Loucy (cell line): Measurements from ENCODE around the gene MEF2A.
"Not testable (repeated sequence)": the region's sequence is repeated elsewhere in the genome, so short reads cannot be mapped to it uniquely, and the experiment has no call there.

ENCODE experiments used
- H2AFZ ChIP-seq: fragments of 200-600 bp; sonication (generic); 2 replicates; pipeline ENCODE4 v1.6.0; 2016; ENCODE audit warnings: antibody characterized with exemption, mild to moderate bottlenecking, low read length, moderate library complexity
- H3F3A ChIP-seq: fragments of 200-600 bp; 2 replicates; pipeline ENCODE4 v1.6.0; 2016; ENCODE audit warnings: antibody characterized with exemption, low read depth, mild to moderate bottlenecking
- H3K27me3 ChIP-seq: fragments of 200-600 bp; sonication (generic); 2 replicates; pipeline ENCODE4 v1.6.1; 2014; ENCODE audit warnings: low read length, mild to moderate bottlenecking; ENCODE audit not compliant: insufficient read depth, poor library complexity, severe bottlenecking
- H3K36me3 ChIP-seq: fragments of 200-600 bp; sonication (generic); 2 replicates; pipeline ENCODE4 v1.6.1; 2016; ENCODE audit warnings: low read length; ENCODE audit not compliant: insufficient read depth
- H3K4me1 ChIP-seq: fragments of 200-600 bp; sonication (generic); 2 replicates; pipeline ENCODE4 v1.5.1; 2014; ENCODE audit warnings: low read length, mild to moderate bottlenecking; ENCODE audit not compliant: insufficient read depth, poor library complexity, severe bottlenecking
- H3K4me2 ChIP-seq: fragments of 200-600 bp; sonication (generic); 2 replicates; pipeline ENCODE4 v1.6.0; 2014; ENCODE audit warnings: antibody characterized with exemption, low read length, low read depth, mild to moderate bottlenecking; ENCODE audit not compliant: poor library complexity, severe bottlenecking
- H3K4me3 ChIP-seq: fragments of 200-600 bp; sonication (generic); 2 replicates; pipeline ENCODE4 v1.5.1; 2014; ENCODE audit warnings: low read length, mild to moderate bottlenecking, mixed read lengths; ENCODE audit not compliant: poor library complexity, severe bottlenecking
- H3K79me2 ChIP-seq: fragments of 200-600 bp; sonication (generic); 2 replicates; pipeline ENCODE4 v1.6.1; 2014; ENCODE audit warnings: low read length; ENCODE audit not compliant: insufficient read depth
- H3K9ac ChIP-seq: fragments of 200-600 bp; sonication (generic); 2 replicates; pipeline ENCODE4 v1.6.0; 2014; ENCODE audit warnings: mild to moderate bottlenecking, low read depth, low read length, moderate library complexity; ENCODE audit not compliant: poor library complexity, severe bottlenecking
- H3K9me2 ChIP-seq: fragments of 200-600 bp; sonication (generic); replicated peaks from 2 replicates; pipeline ENCODE4 v1.6.1; 2016; ENCODE audit warnings: low read depth, low read length, mixed read lengths
- H3K9me3 ChIP-seq: fragments of 200-600 bp; sonication (generic); 2 replicates; pipeline ENCODE4 v1.6.1; 2014; ENCODE audit warnings: mild to moderate bottlenecking, antibody characterized with exemption, low read length, low read depth; ENCODE audit not compliant: insufficient read depth
- H4K20me1 ChIP-seq: fragments of 200-600 bp; sonication (generic); 2 replicates; pipeline ENCODE4 v1.6.0; 2014; ENCODE audit warnings: antibody characterized with exemption, low read length, mild to moderate bottlenecking; ENCODE audit not compliant: insufficient read depth, poor library complexity, severe bottlenecking
- EZH2phosphoT487 ChIP-seq: fragments of 200-600 bp; IDR thresholded peaks from 2 replicates; pipeline ENCODE4 v1.6.1; 2018; ENCODE audit warnings: antibody characterized with exemption, mild to moderate bottlenecking, moderate library complexity, borderline replicate concordance
- TF ChIP-seq, protein P1 (sequence below): fragments of 200-600 bp; sonication (generic); conservative IDR thresholded peaks from 2 replicates; pipeline ENCODE4 v1.5.1; 2014; ENCODE audit warnings: mild to moderate bottlenecking, antibody characterized with exemption, low read length

MEF2A gene

DNA sequence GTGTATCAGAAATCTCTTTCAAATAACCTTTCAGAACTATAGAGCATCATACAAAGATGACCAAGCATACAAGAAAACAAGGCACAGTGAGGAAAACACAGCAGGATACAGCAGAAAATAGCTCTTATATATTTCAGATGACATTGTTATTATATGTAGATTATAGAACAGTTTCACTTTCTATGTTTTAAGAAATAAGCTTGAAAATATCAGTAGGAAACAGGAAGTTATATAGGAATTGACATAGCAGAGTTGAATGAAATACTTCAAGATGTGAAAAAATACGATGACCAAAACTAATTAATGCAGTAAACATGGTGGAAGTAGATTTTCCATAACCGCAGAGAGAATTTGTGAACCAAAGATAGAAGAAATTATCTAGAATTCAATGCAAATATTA is 92.2 kb downstream of the MEF2A start:
- TF ChIP-seq, protein P1, sequence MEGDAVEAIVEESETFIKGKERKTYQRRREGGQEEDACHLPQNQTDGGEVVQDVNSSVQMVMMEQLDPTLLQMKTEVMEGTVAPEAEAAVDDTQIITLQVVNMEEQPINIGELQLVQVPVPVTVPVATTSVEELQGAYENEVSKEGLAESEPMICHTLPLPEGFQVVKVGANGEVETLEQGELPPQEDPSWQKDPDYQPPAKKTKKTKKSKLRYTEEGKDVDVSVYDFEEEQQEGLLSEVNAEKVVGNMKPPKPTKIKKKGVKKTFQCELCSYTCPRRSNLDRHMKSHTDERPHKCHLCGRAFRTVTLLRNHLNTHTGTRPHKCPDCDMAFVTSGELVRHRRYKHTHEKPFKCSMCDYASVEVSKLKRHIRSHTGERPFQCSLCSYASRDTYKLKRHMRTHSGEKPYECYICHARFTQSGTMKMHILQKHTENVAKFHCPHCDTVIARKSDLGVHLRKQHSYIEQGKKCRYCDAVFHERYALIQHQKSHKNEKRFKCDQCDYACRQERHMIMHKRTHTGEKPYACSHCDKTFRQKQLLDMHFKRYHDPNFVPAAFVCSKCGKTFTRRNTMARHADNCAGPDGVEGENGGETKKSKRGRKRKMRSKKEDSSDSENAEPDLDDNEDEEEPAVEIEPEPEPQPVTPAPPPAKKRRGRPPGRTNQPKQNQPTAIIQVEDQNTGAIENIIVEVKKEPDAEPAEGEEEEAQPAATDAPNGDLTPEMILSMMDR, result no peak
- TF ChIP-seq EZH2phosphoT487, result no peak
- Histone ChIP-seq H3K9ac (no peak overlapping the region), H3K9me3 (no peaks in the 10 kb centered on the region), H4K20me1 (no peaks in the 10 kb centered on the region), H3K4me2 (no peak overlapping the region), H3K4me1 (no peaks in the 10 kb centered on the region), H3K27me3 (no peaks in the 10 kb centered on the region), H3K9me2 (no peaks in the 10 kb centered on the region), H3K36me3 (peaks cover 3% of the 10 kb centered on the region; the same call in 1 of the 2 replicates), H3K4me3 (no peak overlapping the region), H3F3A (no peaks in the 10 kb centered on the region), H2AFZ (no peak overlapping the region), H3K79me2 (no peaks in the 10 kb centered on the region)

DNA sequence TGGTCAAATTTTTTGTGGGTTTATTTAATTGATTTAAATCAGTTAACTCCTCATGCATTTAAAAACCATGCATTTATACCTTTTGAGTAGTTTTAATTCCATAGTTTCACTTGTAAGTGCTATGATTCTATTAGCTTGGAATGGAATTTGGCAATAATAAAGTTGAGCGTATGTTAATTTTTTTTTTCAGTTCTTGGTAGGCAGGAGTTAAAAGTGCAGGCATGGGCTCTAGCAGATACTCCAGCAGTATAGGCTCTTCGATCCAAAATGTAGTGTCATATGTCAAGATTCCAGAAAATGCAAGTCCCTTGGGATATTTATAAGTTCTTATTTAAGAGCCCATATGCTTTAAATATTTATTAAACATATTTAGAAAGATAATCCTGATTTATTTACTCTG is 97.1 kb downstream of the MEF2A start:
- H3K4me1 ChIP-seq, result no peaks in the 10 kb centered on the region
- 0 out of 2 replicates have a peak, but pooled peaks cover 4% of the 10 kb centered on the region for H3K36me3 ChIP-seq
- no peak overlapping the region for H2AFZ ChIP-seq
- TF ChIP-seq, protein P1, result no peak
- TF ChIP-seq EZH2phosphoT487, result no peak
- no peaks in the 10 kb centered on the region for H3F3A ChIP-seq
- no peaks in the 10 kb centered on the region for H4K20me1 ChIP-seq
- H3K4me2 ChIP-seq, result no peak overlapping the region
- no peak overlapping the region for H3K9ac ChIP-seq
- H3K79me2 ChIP-seq, result no peaks in the 10 kb centered on the region
- H3K4me3 ChIP-seq, result no peak overlapping the region
- no peaks in the 10 kb centered on the region for H3K9me3 ChIP-seq
- H3K27me3 ChIP-seq, result no peaks in the 10 kb centered on the region
- no peaks in the 10 kb centered on the region for H3K9me2 ChIP-seq

DNA sequence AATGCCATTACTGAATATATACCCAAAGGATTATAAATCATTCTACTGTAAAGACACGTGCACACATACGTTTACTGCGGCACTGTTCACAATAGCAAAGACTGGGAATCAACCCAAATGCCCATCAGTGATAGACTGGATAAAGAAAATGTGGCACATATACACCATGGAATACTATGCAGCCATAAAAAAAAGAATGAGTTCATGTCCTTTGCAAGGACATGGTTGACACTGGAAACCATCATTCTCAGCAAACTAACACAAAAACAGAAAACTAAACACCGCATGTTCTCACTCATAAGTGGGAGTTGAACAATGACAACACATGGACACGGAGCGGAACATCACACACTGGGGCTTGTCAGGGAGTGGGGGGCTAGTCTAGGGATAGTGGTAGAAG is 100.3 kb downstream of the MEF2A start:
- not testable (repeated sequence) for H3F3A ChIP-seq, H4K20me1 ChIP-seq, H3K36me3 ChIP-seq, H3K79me2 ChIP-seq, H3K4me1 ChIP-seq, H3K4me2 ChIP-seq, H2AFZ ChIP-seq, H3K9me2 ChIP-seq, H3K9ac ChIP-seq, H3K9me3 ChIP-seq, H3K4me3 ChIP-seq, H3K27me3 ChIP-seq

DNA sequence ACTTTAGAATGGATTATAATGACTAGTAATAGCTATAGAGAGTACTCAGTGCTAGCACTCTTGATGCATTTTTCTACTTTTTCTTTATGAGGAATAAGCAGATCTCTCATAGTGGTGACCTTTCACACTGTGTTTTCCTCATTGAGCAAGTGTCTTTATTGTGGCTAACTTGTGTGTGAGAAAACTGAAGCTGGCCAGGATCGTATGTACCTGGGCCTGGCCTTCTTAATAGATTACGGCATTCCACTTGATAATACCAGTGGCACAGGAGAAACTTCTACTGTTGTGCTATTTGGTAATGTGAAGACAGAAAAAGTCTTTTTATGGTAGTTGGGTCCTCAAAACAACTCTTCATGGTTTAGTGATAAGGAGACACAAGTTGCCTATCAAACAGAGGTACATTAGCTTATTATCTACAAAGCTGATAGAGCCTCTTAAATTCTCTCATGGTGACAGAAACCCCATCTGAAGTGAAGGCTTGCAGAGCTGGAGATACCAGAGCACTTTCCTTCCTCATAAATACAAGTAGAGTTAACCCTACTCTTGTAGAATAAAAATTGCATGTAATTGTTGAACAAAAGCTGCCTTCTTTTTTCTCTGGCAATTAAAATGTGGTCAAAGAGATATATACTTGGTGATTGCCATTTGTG is 102.9 kb downstream of the MEF2A start:
- no peak for TF ChIP-seq EZH2phosphoT487
- TF ChIP-seq, protein P1, result no peak
- H3K27me3 ChIP-seq, result no peaks in the 10 kb centered on the region
- H3K9me2 ChIP-seq, result no peaks in the 10 kb centered on the region
- no peaks in the 10 kb centered on the region for H3K9me3 ChIP-seq
- no peaks in the 10 kb centered on the region for H3K4me1 ChIP-seq
- H3F3A ChIP-seq, result no peaks in the 10 kb centered on the region
- no peak overlapping the region for H2AFZ ChIP-seq
- no peaks in the 10 kb centered on the region for H4K20me1 ChIP-seq
- no peaks in the 10 kb centered on the region for H3K79me2 ChIP-seq
- peaks cover 22% of the 10 kb centered on the region; the same call in 1 of the 2 replicates for H3K36me3 ChIP-seq
- H3K4me2 ChIP-seq, result no peak overlapping the region
- H3K9ac ChIP-seq, result no peak overlapping the region
- no peak overlapping the region for H3K4me3 ChIP-seq
